ENCODE measurements around the gene TMPRSS6.

TMPRSS6 gene

DNA sequence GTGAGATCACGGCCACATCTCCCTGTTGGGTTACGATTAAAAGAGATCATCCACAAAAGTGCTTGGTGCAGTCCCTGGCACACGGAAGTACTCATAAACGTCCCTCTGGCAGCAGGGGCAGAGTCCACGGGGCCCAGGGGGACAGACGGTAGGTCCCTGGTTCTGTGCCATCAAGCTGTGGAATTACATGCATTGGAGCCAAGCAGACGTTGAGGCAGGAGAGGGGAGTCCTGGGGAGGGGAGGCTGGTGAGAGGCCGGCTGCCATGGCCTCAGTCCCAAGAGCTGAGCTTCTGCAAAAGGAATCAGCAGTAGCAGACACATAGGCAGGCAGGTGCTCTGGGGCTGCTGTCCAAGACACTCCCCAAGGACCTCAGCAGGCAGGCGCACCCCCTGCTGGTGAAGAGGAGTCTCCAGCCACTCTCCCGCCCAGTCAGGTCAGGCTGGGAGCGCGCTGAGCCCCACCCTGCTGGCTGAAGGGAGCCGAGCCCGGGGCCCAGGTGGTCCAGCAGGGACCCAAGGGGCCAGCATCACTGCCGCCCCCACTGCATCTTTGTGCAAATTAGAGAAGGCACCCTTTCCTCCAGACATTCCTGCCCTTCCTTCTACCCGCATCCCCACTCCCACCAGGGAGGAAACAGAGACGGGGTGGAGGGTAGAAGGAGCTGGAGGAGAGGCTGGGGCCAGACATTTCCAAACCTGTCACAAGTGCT, 65.5 kb downstream of the TMPRSS6 start:
- no peaks in the 10 kb centered on the region for H3K27me3 ChIP-seq (ENCODE audit: insufficient read depth, low read depth, severe bottlenecking)
- TF ChIP-seq, protein P1, sequence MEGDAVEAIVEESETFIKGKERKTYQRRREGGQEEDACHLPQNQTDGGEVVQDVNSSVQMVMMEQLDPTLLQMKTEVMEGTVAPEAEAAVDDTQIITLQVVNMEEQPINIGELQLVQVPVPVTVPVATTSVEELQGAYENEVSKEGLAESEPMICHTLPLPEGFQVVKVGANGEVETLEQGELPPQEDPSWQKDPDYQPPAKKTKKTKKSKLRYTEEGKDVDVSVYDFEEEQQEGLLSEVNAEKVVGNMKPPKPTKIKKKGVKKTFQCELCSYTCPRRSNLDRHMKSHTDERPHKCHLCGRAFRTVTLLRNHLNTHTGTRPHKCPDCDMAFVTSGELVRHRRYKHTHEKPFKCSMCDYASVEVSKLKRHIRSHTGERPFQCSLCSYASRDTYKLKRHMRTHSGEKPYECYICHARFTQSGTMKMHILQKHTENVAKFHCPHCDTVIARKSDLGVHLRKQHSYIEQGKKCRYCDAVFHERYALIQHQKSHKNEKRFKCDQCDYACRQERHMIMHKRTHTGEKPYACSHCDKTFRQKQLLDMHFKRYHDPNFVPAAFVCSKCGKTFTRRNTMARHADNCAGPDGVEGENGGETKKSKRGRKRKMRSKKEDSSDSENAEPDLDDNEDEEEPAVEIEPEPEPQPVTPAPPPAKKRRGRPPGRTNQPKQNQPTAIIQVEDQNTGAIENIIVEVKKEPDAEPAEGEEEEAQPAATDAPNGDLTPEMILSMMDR (IDR thresholded peaks at IDR 0.05; ENCODE audit: low read depth, low read length) = peak; percentile 94
- H3K4me3 ChIP-seq (ENCODE audit: low read depth, low read length) = no peak overlapping the region
- H3K9me3 ChIP-seq (ENCODE audit: severe bottlenecking) = no peaks in the 10 kb centered on the region
- DNase-seq = peak; percentile 89
- H3K27ac ChIP-seq = peak overlapping the region; percentile 70
- H3K36me3 ChIP-seq = no peaks in the 10 kb centered on the region

DNA sequence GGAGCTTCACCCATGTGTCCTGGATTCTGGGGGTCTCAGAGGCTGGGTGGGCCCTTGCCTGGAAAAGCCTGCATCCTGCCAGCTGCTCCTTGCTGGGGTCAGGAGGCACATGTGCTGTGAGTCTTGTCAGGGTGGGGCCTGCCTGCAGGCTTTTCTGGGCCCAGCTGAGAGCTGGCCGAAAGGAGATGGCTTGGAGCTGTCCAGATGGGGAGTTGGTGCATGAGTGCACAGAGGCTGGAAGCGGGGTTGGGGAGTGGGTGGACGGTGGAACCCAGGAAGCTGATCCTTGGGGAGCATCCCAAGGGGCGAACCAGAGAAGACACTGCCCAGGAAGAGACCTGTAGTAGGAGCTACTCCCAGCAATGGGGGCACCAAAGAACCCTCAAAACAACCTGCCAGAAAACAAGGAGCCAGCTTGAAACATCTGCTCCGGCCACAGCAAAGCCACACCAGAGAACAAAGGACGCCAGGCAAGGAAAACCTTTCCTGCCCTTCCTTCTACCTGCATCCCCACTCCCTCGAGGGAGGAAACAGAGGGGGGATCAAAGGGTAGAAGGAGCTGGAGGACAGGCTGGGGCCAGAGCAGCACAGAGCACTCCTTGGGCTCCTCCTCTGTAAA, 66.2 kb downstream of the TMPRSS6 start:
- H3K9me3 ChIP-seq (ENCODE audit: severe bottlenecking) = no peaks in the 10 kb centered on the region
- TF ChIP-seq, protein P1 (IDR thresholded peaks at IDR 0.05; ENCODE audit: low read depth, low read length) = no peak
- peak overlapping the region; percentile 70 for H3K27ac ChIP-seq
- no peaks in the 10 kb centered on the region for H3K27me3 ChIP-seq (ENCODE audit: insufficient read depth, low read depth, severe bottlenecking)
- H3K36me3 ChIP-seq = no peaks in the 10 kb centered on the region
- H3K4me3 ChIP-seq (ENCODE audit: low read depth, low read length) = no peak overlapping the region
- DNase-seq = peak; percentile 50

DNA sequence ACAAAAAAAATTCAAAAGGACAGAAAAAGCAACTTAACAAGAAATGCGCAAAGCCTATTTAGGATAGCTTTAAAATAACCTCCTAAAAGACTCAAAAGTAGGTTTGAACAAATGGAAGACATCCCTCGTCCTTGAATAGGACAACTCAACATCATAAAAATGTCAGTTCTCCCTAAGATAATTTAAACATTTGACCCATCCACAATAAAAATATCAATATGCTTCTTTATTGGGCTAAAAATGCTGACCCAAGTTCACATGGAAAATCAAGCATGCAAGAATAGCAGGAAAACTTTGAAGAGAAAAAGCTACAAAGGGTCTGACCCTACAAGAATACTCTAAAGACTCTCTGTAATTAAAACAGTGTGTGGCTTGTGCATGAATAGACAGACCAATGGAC, 70.0 kb downstream of the TMPRSS6 start:
- no peak for DNase-seq
- no peak overlapping the region for H3K27ac ChIP-seq
- H3K27me3 ChIP-seq (ENCODE audit: insufficient read depth, low read depth, severe bottlenecking) = no peaks in the 10 kb centered on the region
- H3K9me3 ChIP-seq (ENCODE audit: severe bottlenecking) = no peaks in the 10 kb centered on the region
- TF ChIP-seq, protein P1 (IDR thresholded peaks at IDR 0.05; ENCODE audit: low read depth, low read length) = no peak
- H3K4me3 ChIP-seq (ENCODE audit: low read depth, low read length) = no peak overlapping the region
- no peaks in the 10 kb centered on the region for H3K36me3 ChIP-seq

DNA sequence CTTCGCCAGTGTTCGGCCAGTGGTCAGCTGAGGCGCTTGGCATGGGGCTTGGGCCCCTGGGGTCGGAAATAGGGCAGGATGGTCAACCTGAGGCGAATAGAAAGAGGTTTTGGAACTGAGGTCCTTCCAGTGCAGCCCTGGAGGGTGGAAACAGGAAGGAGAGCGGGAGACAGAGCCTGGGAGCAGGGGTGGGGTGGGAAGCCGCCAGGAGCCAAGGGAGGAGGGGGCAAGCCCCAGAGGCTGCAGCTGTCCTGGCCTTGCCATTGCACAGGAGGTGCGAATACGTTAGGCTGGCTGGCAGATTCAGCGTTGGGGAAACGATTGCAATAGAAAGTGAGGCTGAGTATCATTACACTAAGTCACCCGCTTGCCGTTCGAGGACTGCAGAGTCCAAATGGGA, 71.8 kb downstream of the TMPRSS6 start:
- TF ChIP-seq, protein P1 (IDR thresholded peaks at IDR 0.05; ENCODE audit: low read depth, low read length) = no peak
- no peak for DNase-seq

DNA sequence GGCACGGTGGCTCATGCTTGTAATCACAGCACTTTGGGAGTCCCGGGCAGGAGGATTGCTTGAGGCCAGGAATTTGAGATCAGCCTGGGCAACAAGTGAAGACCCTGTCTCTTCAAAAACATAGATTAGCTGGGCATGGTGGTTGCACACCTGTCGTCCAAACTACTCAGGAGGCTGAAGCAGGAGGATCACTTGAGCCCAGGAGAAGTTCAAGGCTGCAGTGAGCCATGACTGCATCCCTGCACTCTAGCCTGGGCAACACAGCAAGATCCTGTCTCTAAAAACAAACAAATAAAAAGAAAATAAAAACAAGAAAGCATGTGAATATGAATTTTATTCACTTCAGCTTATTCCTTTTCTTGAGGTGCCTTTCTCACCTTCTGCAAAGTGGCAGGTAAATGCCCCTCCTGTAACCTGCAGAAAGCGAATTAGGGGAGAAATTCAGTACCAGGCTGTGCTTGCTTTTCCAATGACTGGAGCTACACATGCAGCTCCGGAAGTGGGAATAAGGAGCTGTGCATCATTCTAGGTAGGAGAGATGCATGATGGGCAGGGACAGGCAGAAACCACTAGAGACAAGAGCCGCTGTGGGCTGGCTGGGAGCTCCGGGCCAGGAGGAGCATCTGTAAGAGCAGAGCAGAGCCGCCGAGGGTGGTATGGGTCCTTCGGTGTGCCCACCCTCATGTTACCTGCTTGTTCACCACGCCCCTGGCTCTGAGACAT, 72.7 kb downstream of the TMPRSS6 start:
- Histone ChIP-seq H3K9me3 (ENCODE audit: severe bottlenecking) (no peaks in the 10 kb centered on the region), H3K27ac (no peak overlapping the region), H3K36me3 (no peaks in the 10 kb centered on the region), H3K27me3 (ENCODE audit: insufficient read depth, low read depth, severe bottlenecking) (no peaks in the 10 kb centered on the region), H3K4me3 (ENCODE audit: low read depth, low read length) (no peak overlapping the region)
- TF ChIP-seq, protein P1 (IDR thresholded peaks at IDR 0.05; ENCODE audit: low read depth, low read length) = no peak
- DNase-seq = no peak

More for the DNA sequence above, 71.8 kb downstream of the TMPRSS6 start:
- no peak overlapping the region for H3K4me3 ChIP-seq (ENCODE audit: low read depth, low read length)
- no peaks in the 10 kb centered on the region for H3K27me3 ChIP-seq (ENCODE audit: insufficient read depth, low read depth, severe bottlenecking)
- no peaks in the 10 kb centered on the region for H3K9me3 ChIP-seq (ENCODE audit: severe bottlenecking)
- no peaks in the 10 kb centered on the region for H3K36me3 ChIP-seq
- H3K27ac ChIP-seq = no peak overlapping the region

Data from WERI-Rb-1 (cell line).